H1 (cell line): ENCODE data around the gene CACNA1C. TPM values are rescaled to one million over a fixed set of nuclear protein-coding genes. Genes with fewer than 3 reads are reported as not detected.

Experiments
- CTCF ChIA-PET: fragments of 300-600 bp; sonication (Branson Sonifier 250); formaldehyde crosslinking; loops from one replicate; lab custom pipeline; 2021; ENCODE audit not compliant: partially characterized antibody; lab: Charles Lee
- POLR2A ChIA-PET: fragments of 300-600 bp; sonication (Branson Sonifier 250); formaldehyde crosslinking; loops from one replicate; lab custom pipeline; 2021; ENCODE audit warnings: inconsistent platforms; ENCODE audit not compliant: partially characterized antibody; lab: Charles Lee
- DNase-seq, 2 experiments: peaks; one replicate each; pipeline versions ENCODE4 v3.0.0 to v3.0.0-alpha.2; 2010 to 2022; ENCODE audit warnings: low spot score in 2 of 2, low read depth in 1 of 2, mixed read lengths in 1 of 2
- FAIRE-seq: peaks from 2 replicates; lab custom pipeline; 2011; peaks lifted over from hg19 to GRCh38; lab: Jason Lieb, UNC
- H2AFZ ChIP-seq: 2 replicates; pipeline ENCODE4 v1.8.1; 2012; ENCODE audit warnings: low read length, inconsistent platforms
- H2AK5ac ChIP-seq: 2 replicates; pipeline ENCODE4 v1.6.1; 2013; ENCODE audit warnings: low read depth, low read length
- H2BK120ac ChIP-seq: replicated peaks from 2 replicates; pipeline ENCODE3; 2013; ENCODE audit warnings: low read depth, low read length, inconsistent platforms
- H2BK12ac ChIP-seq: 2 replicates; pipeline ENCODE4 v1.6.1; 2013; ENCODE audit warnings: low read depth, low read length
- H2BK15ac ChIP-seq: 2 replicates; pipeline ENCODE4 v1.6.1; 2013; ENCODE audit warnings: low read length
- H2BK20ac ChIP-seq: 2 replicates; pipeline ENCODE4 v1.6.1; 2013; ENCODE audit warnings: low read length
- H2BK5ac ChIP-seq: 2 replicates; pipeline ENCODE4 v1.6.1; 2013; ENCODE audit warnings: low read depth, low read length
- H3K14ac ChIP-seq: 2 replicates; pipeline ENCODE4 v1.6.1; 2013; ENCODE audit warnings: inconsistent platforms; ENCODE audit not compliant: insufficient read length
- H3K18ac ChIP-seq: 2 replicates; pipeline ENCODE4 v1.6.1; 2013; ENCODE audit warnings: low read length; ENCODE audit errors: extremely low read depth
- H3K23ac ChIP-seq: 2 replicates; pipeline ENCODE4 v1.6.1; 2013; ENCODE audit warnings: inconsistent platforms; ENCODE audit not compliant: insufficient read length
- H3K23me2 ChIP-seq: 2 replicates; pipeline ENCODE4 v1.6.1; 2013; ENCODE audit warnings: low read depth, low read length
- H3K27ac ChIP-seq: 2 replicates; pipeline ENCODE4 v1.6.1; 2011; ENCODE audit warnings: low read depth, low read length, inconsistent platforms
- H3K27me3 ChIP-seq, 4 experiments: replicated peaks in 1 of 4; 1 replicate in 1 of 4; 2 replicates in 3 of 4; pipeline versions ENCODE4 v1.6.1 to v1.8.1; 2011 to 2013; ENCODE audit warnings: low read length in 3 of 4, mild to moderate bottlenecking in 3 of 4, inconsistent platforms in 2 of 4, mixed read lengths in 2 of 4, moderate library complexity in 1 of 4; ENCODE audit not compliant: control insufficient read depth in 3 of 4, insufficient read depth in 3 of 4; ENCODE audit errors: extremely low read depth in 1 of 4
- H3K36me3 ChIP-seq, 4 experiments: 2 replicates each; pipeline versions ENCODE4 v1.6.1 to v1.8.1; 2011 to 2013; ENCODE audit warnings: mild to moderate bottlenecking in 4 of 4, low read length in 3 of 4, moderate library complexity in 2 of 4, control low read depth in 1 of 4, inconsistent platforms in 1 of 4; ENCODE audit not compliant: insufficient read depth in 4 of 4, control insufficient read depth in 2 of 4
- H3K4ac ChIP-seq: replicated peaks from 2 replicates; pipeline ENCODE3; 2013; ENCODE audit warnings: low read length, low read depth, mixed read lengths, inconsistent platforms; ENCODE audit not compliant: insufficient read length
- H3K4me1 ChIP-seq, 4 experiments: replicated peaks in 1 of 4; 1 replicate in 1 of 4; 2 replicates in 3 of 4; pipeline versions ENCODE4 v1.6.1 to v1.8.1; 2011 to 2013; ENCODE audit warnings: low read length in 3 of 4, inconsistent platforms in 2 of 4, mixed read lengths in 1 of 4; ENCODE audit not compliant: insufficient read depth in 4 of 4, control insufficient read depth in 3 of 4
- H3K4me2 ChIP-seq, 2 experiments: 2 replicates each; pipeline versions ENCODE4 v1.6.1 to v1.8.1; 2011 to 2013; ENCODE audit warnings: low read depth in 2 of 2, low read length in 2 of 2, control low read depth in 1 of 2, inconsistent platforms in 1 of 2, mild to moderate bottlenecking in 1 of 2; ENCODE audit not compliant: insufficient read depth in 1 of 2
- H3K4me3 ChIP-seq, 4 experiments: fragments of 200-600, 300-600 bp in 1 of 4; sonication (generic), shearing (Covaris generic), sonication (Bioruptor Twin) in 1 of 4; 2 replicates each; pipeline versions ENCODE4 v1.5.1 to v1.8.1; 2011 to 2016; ENCODE audit warnings: low read length in 4 of 4, low read depth in 3 of 4, control low read depth in 2 of 4, inconsistent platforms in 2 of 4, mild to moderate bottlenecking in 2 of 4, mixed read lengths in 1 of 4, moderate library complexity in 1 of 4; ENCODE audit not compliant: insufficient read depth in 2 of 4; ENCODE audit errors: extremely low read depth in 1 of 4
- H3K56ac ChIP-seq: replicated peaks from 2 replicates; pipeline ENCODE3; 2013; ENCODE audit warnings: low read depth, mild to moderate bottlenecking, mixed read lengths, low read length, inconsistent platforms; ENCODE audit not compliant: insufficient read length
- H3K79me1 ChIP-seq: 2 replicates; pipeline ENCODE4 v1.6.1; 2013; ENCODE audit warnings: low read depth, low read length, control low read depth
- H3K79me2 ChIP-seq, 2 experiments: 2 replicates each; pipeline versions ENCODE4 v1.6.1 to v1.8.1; 2012 to 2013; ENCODE audit warnings: low read length in 2 of 2, mild to moderate bottlenecking in 2 of 2, inconsistent platforms in 1 of 2; ENCODE audit not compliant: insufficient read depth in 2 of 2, control insufficient read depth in 1 of 2
- H3K9ac ChIP-seq, 4 experiments: replicated peaks in 1 of 4; 1 replicate in 1 of 4; 2 replicates in 3 of 4; pipeline versions ENCODE4 v1.6.1 to v1.8.1; 2011 to 2013; ENCODE audit warnings: low read depth in 3 of 4, low read length in 3 of 4, control low read depth in 2 of 4, mild to moderate bottlenecking in 2 of 4, moderate library complexity in 2 of 4, inconsistent platforms in 1 of 4; ENCODE audit errors: extremely low read depth in 1 of 4
- H3K9me3 ChIP-seq, 2 experiments: 2 replicates each; pipeline versions ENCODE4 v1.6.1 to v1.8.1; 2012 to 2013; ENCODE audit warnings: mild to moderate bottlenecking in 2 of 2, moderate library complexity in 2 of 2, control low read depth in 1 of 2, inconsistent platforms in 1 of 2, low read depth in 1 of 2, low read length in 1 of 2, mixed read lengths in 1 of 2; ENCODE audit not compliant: insufficient read depth in 2 of 2
- H4K20me1 ChIP-seq, 2 experiments: replicated peaks in 1 of 2; 2 replicates each; pipeline versions ENCODE3 to v1.8.1; 2011 to 2013; ENCODE audit warnings: inconsistent platforms in 2 of 2, low read length in 2 of 2, mild to moderate bottlenecking in 1 of 2; ENCODE audit not compliant: insufficient read depth in 2 of 2, control insufficient read depth in 1 of 2
- H4K5ac ChIP-seq: 2 replicates; pipeline ENCODE4 v1.6.1; 2013; ENCODE audit warnings: low read length, low read depth, mixed read lengths, inconsistent platforms; ENCODE audit not compliant: insufficient read length
- H4K8ac ChIP-seq: 2 replicates; pipeline ENCODE4 v1.8.0; 2013; ENCODE audit warnings: mild to moderate bottlenecking, moderate library complexity, low read length, inconsistent platforms; ENCODE audit not compliant: insufficient read depth; ENCODE audit errors: extremely low read depth
- H4K91ac ChIP-seq: replicated peaks from 2 replicates; pipeline ENCODE3; 2013; ENCODE audit warnings: low read length, mixed read lengths, inconsistent platforms; ENCODE audit not compliant: insufficient read length
- CHD2 ChIP-seq: IDR thresholded peaks from 2 replicates; pipeline ENCODE4 v1.6.1; 2012; ENCODE audit warnings: low read length, improper control_type of control experiment
- FOSL1 ChIP-seq: IDR thresholded peaks from 2 replicates; pipeline ENCODE4 v1.6.1; 2011; ENCODE audit warnings: mild to moderate bottlenecking, low read depth, low read length, moderate library complexity; ENCODE audit not compliant: insufficient read depth
- KDM4A ChIP-seq: IDR thresholded peaks from one replicate; pipeline ENCODE4 v1.7.1; 2012; ENCODE audit warnings: low read depth, mild to moderate bottlenecking, moderate library complexity, low read length, inconsistent platforms; ENCODE audit not compliant: severe bottlenecking
- POLR2A ChIP-seq, 2 experiments: IDR thresholded peaks; 1 replicate in 1 of 2; 2 replicates in 1 of 2; pipeline ENCODE4 v1.6.1; 2011; ENCODE audit warnings: low read depth in 2 of 2, low read length in 2 of 2, mild to moderate bottlenecking in 2 of 2; ENCODE audit errors: control extremely low read depth in 1 of 2
- POLR2AphosphoS5 ChIP-seq: IDR thresholded peaks from 2 replicates; pipeline ENCODE4 v1.6.1; 2011; ENCODE audit warnings: low read depth, low read length
- RAD21 ChIP-seq, 2 experiments: IDR thresholded peaks in 1 of 2; conservative IDR thresholded peaks in 1 of 2; 2 replicates each; pipeline ENCODE4 v1.6.1; 2011; ENCODE audit warnings: low read depth in 2 of 2, low read length in 2 of 2, improper control_type of control experiment in 1 of 2, inconsistent platforms in 1 of 2, mild to moderate bottlenecking in 1 of 2, moderate library complexity in 1 of 2
- RFX5 ChIP-seq: IDR thresholded peaks from 2 replicates; pipeline ENCODE4 v1.6.1; 2011; ENCODE audit warnings: low read depth, low read length, improper control_type of control experiment, borderline replicate concordance
- RXRA ChIP-seq: IDR thresholded peaks from 2 replicates; pipeline ENCODE4 v1.6.1; 2011; ENCODE audit warnings: low read depth, mild to moderate bottlenecking, low read length, moderate library complexity; ENCODE audit not compliant: insufficient read depth
- SP1 ChIP-seq: IDR thresholded peaks from 2 replicates; pipeline ENCODE4 v1.6.1; 2011; ENCODE audit warnings: low read depth, low read length
- SRF ChIP-seq: IDR thresholded peaks from 2 replicates; pipeline ENCODE4 v1.6.1; 2011; ENCODE audit warnings: mild to moderate bottlenecking, low read depth, low read length, moderate library complexity
- TCF12 ChIP-seq: IDR thresholded peaks from 2 replicates; pipeline ENCODE4 v1.6.1; 2011; ENCODE audit warnings: low read depth, mild to moderate bottlenecking, low read length
- TEAD4 ChIP-seq: IDR thresholded peaks from 2 replicates; pipeline ENCODE4 v1.6.1; 2012; ENCODE audit warnings: low read depth, low read length, inconsistent platforms, mixed read lengths
- WGBS, 2 experiments: shearing (Covaris generic) in 1 of 2; methylation state at CpG; one replicate each; pipeline versions ENCODE4 v1.1.6 to v1.1.7; 2013 to 2015; ENCODE audit warnings: low lambda C conversion rate in 2 of 2, mixed read lengths in 2 of 2, inconsistent platforms in 1 of 2, low coverage in 1 of 2, missing lambda C conversion rate in 1 of 2; ENCODE audit not compliant: insufficient replicate concordance in 2 of 2, insufficient coverage in 1 of 2, insufficient read length in 1 of 2; ENCODE audit errors: extremely low coverage in 1 of 2, missing lambda C conversion rate in 1 of 2; 5-methylcytosine and 5-hydroxymethylcytosine counted together
- polyA plus RNA-seq, 7 experiments: library from polyadenylated mRNA; depleted of rRNA in 3 of 7; stranded (reverse) in 5 of 7; unstranded in 2 of 7; fragments of >200 nt in 5 of 7; fragments of 200-250 nt in 2 of 7; gene quantifications; 1 replicate in 5 of 7; 2 replicates in 1 of 7; 4 replicates in 1 of 7; pipeline versions ENCODE4 v1.2.1 to v1.2.3, GENCODE V29; 2011 to 2013; ENCODE audit warnings: missing spikeins in 2 of 7, mixed read lengths in 2 of 7
- total RNA-seq: library from RNA; stranded (reverse); fragmentation: NEBNext Ultra II Directional; extraction: Animal tissue kit (Norgen Biotek cat#: 25700); gene quantifications from 2 replicates; pipeline ENCODE4 v1.2.1, GENCODE V29; 2021

CACNA1C gene
- total and polyA plus RNA-seq, 2 of the 8 experiments (the other 6 are each of a cell fraction or from before 2014, with no cell fraction given) = 1.3 TPM

GRCh38 chr12:2353691-2354090 is 300.9 kb downstream of the CACNA1C start:
- H3K79me2 ChIP-seq = no peaks in the 10 kb centered on the region
- CTCF ChIA-PET = interaction anchor here (0.7 to 2.7 kb wide), 8 partner anchors 10 to 261 kb away, joined by 3 to 11 read pairs (median 3); no protein-coding TSS in a partner anchor
- FAIRE-seq (no peak), DNase-seq (no peak)
- H3K27ac ChIP-seq = no peak overlapping the region; the same call in 1 of the 2 replicates
- no peak overlapping the region for H2BK15ac ChIP-seq
- no peaks in the 10 kb centered on the region for H3K36me3 ChIP-seq
- H3K4me1 ChIP-seq = peaks cover 0 to 4% (median 0%) of the 10 kb centered on the region in 4 experiments; a peak in 1 of 7 replicates
- no peak overlapping the region for H4K91ac ChIP-seq
- H2AFZ ChIP-seq = no peak overlapping the region
- H2BK120ac ChIP-seq = no peak overlapping the region
- peak overlapping the region; percentile 80; the same call in 1 of the 2 replicates for H2BK12ac ChIP-seq
- H3K9ac ChIP-seq = no peak overlapping the region
- H4K5ac ChIP-seq = no peak overlapping the region
- no peaks in the 10 kb centered on the region for H3K9me3 ChIP-seq
- H3K4me2 ChIP-seq = no peak overlapping the region
- POLR2A ChIA-PET = interaction anchor here (1.0 to 1.1 kb wide), 2 partner anchors 9 to 10 kb away, joined by 3 read pairs; no protein-coding TSS in a partner anchor
- H3K4me3 ChIP-seq = no peak overlapping the region
- H3K14ac ChIP-seq = no peak overlapping the region
- no peaks in the 10 kb centered on the region for H4K20me1 ChIP-seq
- no peaks in the 10 kb centered on the region for H3K23me2 ChIP-seq
- TF ChIP-seq SP1 = no peak
- TF ChIP-seq KDM4A = no peak
- TF ChIP-seq POLR2AphosphoS5 = no peak
- TF ChIP-seq FOSL1 = no peak
- TF ChIP-seq RAD21 (IDR thresholded peaks at IDR 0.05 in 1 of 2, conservative IDR thresholded peaks at IDR 0.05 in 1 of 2; ENCODE audit: low read depth in 2 of 2, low read length in 2 of 2) = no peak
- TF ChIP-seq TCF12 = no peak
- no peak for TF ChIP-seq SRF
- no peak for TF ChIP-seq RFX5
- TF ChIP-seq TEAD4 = no peak
- TF ChIP-seq RXRA = no peak
- no peak for TF ChIP-seq POLR2A (IDR thresholded peaks at IDR 0.05; ENCODE audit: control extremely low read depth in 1 of 2, low read depth in 2 of 2, low read length in 2 of 2)
- no peak for TF ChIP-seq CHD2
- H2BK5ac ChIP-seq = no peak overlapping the region
- no peak overlapping the region for H2BK20ac ChIP-seq
- H2AK5ac ChIP-seq = peak overlapping the region; percentile 75; the same call in 1 of the 2 replicates
- no peak overlapping the region for H3K4ac ChIP-seq
- no peaks in the 10 kb centered on the region for H3K27me3 ChIP-seq
- H3K23ac ChIP-seq = no peak overlapping the region
- H3K56ac ChIP-seq = no peak overlapping the region
- H3K18ac ChIP-seq = no peak overlapping the region
- no peaks in the 10 kb centered on the region for H3K79me1 ChIP-seq
- peak overlapping the region; percentile 51 for H4K8ac ChIP-seq
- WGBS, 2 experiments = 76% methylated on average over 6 of the region's 6 CpGs; no CpG with 5 or more reads in 1 of the 2 experiments
